ENCODE results near the gene RTN4R.

Gene RTN4R

DNA sequence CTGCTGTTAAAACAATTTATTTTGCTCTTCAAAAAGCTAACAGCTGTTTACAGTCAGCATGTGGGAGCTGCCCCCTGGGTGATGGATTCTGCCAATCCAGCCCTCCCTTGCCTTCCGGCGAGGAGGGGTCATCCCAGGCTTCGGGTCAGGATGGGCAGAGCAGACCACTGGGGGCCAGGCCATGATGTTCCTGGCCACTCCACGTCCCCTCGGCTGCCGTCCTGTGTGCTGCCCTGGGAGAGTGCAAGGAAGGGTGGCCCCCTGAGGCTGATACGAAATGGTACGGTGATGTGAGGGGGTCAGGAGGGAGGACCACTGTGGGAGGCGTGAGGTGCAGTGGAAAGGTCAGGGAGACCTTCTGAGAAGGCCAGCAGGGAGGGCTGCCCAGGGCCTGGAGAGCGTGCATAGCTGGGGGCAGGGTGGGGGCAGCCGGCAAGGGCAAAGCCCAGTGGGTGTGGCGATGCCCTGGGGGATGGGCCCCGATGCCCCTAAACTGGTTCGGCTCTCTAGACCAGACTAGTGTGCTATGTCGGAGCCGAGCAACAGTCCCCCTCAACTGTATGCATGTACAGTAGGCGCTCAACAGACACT, 41.3 kb downstream of the RTN4R start:
- DNase-seq = no peak

DNA sequence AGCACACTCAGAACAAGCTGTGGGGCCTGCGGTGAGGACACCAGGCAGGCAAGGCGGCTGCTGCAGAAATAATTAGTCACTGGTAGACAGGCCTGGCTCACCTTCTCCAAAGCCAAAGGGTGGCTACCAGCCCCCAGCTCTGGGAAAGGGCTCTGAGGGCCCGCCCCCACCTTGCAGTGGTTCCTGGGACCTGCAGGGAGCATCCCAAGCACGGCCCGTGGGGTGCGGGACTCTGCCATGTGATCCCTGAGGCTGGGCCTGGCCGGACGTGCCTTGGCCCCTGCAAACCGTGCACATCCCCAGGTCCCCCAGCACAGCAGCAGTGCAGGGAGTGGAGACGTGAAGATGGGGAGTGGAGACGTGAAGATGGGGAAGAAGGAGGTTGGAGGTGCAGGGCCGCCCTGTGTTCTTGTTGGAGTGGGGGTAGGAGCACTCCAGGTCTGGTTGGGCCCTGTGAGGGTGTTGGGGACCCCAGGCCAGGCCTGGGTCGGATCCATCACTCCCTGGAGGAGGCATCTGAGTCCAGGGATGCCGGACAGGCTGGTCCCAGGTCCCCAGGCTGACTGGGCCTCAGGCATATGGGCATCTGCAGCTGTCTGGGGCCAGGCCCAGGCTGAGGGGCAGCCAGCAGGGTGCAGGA, 41.9 kb downstream of the RTN4R start:
- no peak for DNase-seq

DNA sequence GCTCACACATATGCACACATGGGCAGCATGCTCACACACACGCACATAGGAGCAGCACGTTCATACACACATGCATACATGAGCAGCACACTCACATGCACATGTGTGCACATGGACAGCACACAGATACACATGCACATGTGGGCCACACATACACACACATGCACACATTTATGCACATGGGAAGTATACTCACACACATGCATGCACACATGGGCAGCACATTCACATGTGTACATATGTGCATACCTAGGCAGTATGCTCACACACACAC, 42.5 kb downstream of the RTN4R start:
- DNase-seq = no peak

DNA sequence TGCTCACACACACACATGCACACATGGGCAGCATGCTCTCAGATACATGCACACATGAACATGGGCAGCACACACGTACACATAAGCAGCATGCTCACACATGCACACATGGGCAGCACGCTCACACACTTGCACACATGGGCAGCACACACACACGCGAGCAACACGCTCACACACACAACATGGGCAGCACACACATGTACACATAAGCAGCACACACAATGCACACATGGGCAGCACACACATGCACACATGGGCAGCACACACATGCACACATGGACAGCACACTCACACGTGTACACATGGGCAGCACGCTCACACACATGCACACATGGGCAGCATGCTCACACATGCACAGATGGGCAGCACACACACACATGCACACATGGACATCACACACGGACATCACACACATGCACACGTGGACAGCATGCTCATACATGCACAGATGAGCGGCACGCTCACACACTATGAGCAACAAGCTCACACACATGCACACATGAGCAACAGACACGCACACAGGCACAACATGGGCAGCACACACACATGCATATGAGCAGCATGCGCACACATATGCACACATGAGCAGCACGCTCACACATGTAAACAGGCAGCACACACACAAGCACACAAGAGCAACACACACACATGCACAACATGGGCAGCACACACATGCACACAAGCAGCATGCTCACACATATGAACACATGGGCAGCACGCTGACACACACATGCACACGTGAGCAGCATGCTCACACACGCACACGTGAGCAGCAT, 43.0 kb downstream of the RTN4R start:
- no peak for DNase-seq

DNA sequence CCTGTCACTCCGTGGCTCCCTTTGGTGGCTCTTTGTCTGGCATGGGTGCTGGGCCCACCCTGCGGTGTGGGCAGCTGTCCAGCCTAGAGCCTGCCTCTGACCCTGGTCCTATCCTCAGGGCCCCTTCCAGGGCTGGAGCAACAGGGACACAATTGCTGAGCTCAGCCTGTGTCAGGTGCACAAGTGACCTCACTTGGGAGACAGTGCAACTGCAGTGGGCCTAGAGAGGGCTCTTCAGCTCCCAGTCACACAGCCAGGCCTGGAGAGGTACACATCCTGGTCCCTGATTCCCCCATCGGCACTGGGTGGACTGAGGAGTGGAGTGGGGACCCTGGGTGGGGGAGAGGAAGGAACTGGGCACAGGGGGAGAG, 43.9 kb downstream of the RTN4R start:
- DNase-seq = no peak

DNA sequence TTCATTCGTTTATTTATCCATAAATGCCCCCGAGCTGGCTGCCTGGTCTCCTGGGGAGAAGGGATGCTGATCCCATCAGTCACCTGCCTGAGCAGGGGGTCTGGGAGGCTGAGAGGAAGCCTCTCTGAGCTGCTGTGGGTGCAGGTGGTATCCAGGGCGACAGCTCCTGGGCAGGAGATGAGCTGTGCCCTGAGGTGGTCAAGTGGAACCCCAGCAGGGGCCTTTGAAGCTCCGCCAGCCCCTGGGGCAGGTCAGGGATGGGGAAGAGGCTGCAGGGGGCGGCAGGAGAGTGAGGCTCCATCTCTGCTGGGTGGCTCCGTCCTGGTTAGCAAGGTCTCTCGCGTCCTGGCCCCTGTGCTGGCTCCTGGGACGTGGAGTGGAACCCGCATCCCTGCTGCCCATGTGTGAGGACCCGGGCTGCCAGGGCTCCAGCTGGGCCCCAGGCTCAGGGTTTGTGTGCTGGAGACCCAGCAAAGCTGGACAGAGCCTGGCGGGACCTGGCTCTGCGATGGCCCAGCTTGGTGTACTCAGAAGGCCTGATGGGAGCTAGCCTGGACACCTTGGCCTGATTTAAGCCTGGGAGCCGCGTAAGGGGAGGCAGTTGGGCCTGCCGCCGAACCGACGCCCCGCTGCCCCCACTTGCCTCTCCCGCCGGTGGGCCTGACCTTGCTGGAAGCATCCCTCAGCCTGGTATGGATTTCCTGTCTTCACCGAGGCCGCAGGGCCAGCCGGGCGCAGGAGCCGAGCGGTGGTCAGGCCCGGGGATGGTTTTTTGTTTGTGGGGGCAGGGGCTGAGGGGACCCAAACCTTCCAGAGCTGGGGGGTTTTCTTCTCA, 44.5 kb downstream of the RTN4R start:
- DNase-seq = no peak

DNA sequence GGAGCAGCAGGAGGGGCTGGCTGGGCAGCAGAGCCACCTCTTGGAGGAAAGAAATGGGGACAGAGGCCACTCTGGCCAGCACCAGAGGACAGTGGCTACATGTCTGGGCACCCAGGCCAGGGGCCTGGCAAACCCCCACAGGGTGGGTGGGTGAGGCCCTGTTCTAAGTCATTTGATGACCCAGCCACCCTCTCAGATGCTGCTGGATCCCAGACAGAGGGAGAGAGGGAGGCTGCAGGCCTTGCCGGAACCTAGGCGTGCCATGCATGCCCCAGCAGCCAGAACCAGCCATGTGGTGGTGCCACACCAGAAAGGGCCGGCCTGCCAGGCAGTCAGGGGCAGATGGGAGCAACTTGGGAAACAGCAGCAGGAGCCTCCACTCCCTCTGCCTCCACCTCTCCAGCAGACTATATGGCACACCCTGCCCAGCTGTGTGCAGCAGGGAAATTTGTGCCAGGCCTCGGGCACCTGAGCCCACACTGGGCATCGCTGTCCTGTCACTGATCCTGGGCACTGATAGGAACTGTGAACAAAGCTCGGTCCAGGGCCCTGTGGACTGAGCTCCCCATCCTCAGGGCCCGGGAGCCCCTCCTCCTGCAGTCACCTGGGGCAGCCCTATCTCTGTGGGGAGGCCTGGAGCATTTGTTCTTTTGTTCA, 45.2 kb downstream of the RTN4R start:
- no peak for DNase-seq

DNA sequence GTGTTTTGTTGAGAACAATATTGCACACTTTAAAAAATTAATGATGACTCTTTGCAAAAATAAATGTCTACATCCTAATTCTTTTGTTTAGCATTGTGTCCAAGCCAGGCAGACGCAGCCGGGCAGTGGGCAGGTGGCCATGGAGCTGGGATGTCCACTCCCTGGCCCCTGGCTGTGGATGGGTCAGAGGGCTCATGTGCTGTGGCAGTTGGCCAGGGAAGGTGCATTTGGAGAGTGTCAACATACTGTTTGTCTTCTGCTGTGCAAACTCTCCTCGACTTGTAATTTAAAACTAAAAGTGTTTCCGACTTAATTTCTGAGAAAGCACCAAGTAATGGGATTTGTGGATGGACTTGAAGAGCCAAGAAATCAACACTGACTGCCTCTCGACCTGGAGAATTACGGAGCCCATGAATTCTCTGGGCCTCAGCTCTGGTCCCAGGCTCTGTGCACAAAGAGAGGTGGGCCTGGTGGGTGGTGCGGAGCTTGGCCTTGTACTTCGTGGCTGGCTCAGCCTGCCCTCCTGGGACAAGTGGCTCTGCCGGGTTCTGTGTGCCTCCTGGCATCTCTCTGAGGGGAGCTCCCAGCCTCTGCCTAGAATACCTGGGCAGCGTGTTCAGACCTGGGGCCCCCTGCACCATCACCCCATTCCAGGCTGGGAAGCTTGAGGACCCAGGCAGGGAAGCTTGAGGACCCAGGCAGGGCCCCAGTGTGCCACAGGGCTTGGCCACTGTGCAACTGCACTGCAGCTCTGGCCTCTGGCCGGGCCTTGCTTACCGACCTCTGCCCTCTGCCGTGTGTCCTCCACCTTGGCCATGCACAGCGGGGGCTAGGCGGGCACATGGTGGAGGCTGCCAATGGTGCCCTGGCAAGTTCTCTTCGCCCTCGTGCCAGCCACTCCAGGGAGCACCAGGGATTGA, 46.4 kb downstream of the RTN4R start:
- DNase-seq = no peak

DNA sequence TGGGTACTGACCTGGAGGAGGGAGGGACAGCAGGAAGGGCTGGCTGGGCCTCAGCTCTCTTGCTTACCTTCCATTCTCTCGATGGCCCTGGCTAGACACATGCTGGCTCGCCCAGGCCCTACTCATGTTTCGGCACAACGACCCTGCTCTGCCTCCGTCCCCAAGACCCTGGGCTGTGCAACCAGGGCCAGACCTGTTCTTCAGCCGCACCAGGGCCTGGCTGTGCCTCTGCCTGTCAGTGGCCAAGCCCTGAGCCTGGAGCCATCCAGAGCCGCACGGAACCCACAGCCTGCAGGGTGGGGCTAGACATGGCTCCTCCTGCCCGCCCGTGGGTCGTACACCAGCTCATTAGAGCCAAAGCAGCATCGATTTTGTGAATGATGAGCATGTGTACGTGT, 47.5 kb downstream of the RTN4R start:
- DNase-seq = no peak

DNA sequence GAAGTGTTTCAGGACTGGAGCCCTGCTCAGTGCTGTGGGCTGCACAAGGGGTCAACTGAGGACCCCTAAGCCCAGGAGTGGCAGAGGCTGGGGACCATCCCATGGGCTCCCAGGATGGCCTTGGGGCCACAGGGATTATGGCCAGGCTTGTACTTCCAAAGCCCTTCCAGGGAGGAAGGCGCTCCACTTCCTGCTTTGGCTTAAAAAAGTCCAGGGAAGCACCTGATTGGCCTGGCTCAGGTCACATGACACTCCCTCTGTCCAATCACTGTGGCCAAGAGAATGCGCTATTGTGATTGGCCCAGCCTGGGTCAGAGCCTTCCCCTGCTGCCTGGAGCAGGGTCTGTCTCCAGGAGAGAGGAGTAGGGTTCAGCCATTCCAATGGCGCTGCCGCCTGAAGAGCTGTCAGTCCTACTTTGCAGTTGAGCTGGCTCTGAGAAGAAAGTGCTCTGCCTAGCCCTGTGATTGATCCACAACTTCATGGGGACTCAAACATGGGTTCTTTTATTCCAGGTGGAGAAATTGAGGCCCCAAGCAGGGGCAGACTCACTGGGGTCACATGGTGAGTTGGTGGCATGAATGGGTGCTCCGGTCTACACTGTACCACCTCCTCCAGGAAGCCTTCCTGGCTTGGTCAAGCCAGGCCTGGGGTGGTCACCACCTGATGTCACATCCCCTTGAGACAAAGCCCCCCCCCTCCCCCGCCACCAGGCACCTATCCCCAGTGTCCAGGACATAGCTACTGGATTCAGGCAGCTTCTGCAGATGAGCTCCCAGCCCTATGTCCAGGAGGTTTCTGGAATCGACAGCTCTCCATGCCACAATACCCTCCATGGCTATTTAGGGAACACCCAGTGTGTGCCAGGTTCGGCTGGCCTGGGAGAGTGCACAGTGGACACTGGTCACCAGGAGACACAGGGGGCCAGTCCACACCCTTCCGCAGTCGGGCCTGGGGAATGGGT, 48.2 kb downstream of the RTN4R start:
- no peak for DNase-seq

DNA sequence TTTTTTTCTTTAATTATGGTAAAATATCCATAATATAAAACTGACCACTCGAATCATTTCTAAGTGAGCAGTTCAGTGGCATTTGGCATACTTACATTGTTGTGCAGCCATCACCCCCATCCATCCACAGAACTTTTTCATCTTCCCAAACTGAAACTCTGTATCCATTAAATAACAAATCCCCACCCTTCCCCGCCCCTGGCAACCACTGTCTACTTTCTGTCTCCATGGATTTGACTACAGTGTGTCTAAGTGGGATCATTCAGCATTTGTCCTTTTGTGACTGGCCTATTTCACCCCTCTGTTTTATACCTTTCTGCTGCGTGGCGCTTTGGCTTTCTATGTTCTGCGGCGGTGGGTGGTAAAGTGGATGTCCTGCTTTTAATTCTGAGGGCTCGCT, 49.1 kb downstream of the RTN4R start:
- no peak for DNase-seq

DNA sequence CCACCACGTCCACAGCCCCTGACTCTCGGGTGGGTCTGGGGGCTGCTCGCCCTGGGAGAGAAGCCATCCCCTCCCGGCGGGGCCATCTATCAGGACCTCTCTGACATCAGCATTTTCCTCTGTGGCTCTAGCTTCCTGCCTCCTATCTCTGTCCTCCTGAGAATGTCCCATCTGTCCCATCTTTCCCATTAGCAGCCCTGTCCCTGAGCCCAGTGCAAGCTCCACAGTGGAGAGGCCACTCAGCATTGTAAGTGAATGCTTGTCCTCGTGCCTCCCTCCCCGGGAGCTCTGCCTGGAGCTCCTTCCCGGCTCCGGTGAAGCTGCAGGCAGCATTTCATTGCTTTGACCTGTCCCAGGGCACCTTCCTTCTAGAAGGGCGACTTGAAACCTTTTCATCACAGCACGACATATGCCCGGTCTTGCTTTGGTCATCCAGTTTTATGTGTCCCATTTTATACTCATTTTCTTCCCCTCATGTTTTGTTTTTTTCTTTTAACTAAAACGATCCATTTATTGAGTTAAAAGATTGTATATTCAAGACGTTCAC, 49.7 kb downstream of the RTN4R start:
- no peak for DNase-seq

DNA sequence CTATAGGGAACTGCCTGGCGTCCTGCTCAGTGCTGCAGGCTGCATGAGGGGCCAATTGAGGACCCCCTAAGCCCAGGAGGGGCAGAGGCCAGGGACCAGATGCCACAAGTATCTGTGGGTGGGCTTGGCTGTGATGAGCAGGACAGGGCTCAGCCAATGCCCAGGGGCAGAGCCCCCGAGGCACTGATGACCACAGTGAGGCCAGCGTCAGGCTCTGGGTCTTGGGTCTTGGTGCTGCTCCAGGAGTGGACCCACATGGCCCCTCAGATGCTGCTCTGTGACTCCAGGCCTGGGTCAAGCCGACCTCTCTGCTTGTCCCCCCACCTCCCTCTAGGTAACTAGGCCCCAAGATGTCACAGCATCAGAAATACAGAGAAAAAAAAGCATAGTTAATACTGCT, 50.6 kb downstream of the RTN4R start:
- DNase-seq = no peak

DNA sequence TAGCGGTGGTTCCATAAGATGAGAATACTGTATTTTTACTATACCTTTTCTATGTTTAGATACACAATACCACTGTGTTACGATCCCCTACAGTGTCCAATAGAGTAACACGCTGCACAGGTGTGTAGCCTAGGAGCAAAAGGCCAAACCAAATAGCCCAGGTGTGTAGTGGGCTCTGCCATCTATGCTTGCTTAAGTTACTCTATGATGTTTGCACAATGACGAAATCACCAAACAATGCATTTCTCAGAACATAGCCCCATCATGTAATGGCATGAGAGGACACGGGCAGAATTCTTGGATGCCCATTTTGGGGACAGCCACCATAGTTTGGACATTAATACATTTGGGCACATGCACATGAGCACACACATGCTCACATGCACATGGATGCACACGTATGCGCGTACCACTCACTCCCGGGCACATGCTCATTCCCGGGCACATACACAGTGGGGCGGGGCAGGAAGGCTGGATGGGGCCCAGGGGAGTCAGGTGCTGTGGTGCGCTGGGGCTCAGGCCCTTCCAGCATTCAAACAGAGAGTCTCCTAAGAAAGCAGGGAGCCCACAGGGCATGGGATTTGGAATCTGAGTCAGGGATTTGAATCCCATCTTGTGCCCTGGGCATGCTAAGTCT, 51.1 kb downstream of the RTN4R start:
- no peak for DNase-seq

DNA sequence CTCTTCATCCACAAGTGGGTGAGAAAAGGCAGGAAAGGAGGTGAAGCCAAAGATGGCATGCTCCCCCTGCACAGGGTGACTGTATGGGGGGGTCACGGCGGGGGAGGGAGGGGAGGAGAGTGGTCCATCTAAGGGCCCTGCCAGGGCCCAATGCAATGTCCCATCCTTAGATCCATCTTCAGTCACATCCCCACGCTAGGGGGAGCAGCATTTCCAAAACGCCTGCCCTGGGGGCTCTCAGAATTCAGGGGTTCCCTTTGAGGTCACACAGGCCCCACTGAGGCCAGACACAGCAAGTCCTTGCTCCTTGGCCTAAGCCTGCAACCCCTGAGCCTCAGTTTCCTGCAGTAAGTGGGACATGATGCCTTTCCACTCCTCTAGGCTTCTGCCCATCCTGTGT, 52.4 kb downstream of the RTN4R start:
- DNase-seq = no peak

DNA sequence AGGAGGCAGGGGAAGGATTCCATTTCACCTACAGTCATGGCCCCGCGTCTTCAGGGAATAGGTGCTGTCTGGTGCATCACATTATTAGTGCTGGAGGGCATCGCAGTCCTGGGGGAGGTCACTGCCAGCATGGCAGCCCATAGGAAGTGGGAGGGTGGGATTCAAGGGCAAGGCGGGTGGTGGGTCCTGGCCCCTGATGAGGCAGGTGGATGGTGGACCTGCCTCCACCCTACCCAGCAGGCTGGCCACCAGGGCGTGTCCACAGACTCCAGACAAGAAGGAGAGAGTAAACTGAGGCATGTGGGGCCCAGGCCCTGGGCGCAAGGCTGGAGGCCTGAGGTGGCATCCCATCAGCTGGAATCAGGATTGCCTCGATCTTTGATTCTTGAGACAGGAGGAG, 53.3 kb downstream of the RTN4R start:
- no peak for DNase-seq

DNA sequence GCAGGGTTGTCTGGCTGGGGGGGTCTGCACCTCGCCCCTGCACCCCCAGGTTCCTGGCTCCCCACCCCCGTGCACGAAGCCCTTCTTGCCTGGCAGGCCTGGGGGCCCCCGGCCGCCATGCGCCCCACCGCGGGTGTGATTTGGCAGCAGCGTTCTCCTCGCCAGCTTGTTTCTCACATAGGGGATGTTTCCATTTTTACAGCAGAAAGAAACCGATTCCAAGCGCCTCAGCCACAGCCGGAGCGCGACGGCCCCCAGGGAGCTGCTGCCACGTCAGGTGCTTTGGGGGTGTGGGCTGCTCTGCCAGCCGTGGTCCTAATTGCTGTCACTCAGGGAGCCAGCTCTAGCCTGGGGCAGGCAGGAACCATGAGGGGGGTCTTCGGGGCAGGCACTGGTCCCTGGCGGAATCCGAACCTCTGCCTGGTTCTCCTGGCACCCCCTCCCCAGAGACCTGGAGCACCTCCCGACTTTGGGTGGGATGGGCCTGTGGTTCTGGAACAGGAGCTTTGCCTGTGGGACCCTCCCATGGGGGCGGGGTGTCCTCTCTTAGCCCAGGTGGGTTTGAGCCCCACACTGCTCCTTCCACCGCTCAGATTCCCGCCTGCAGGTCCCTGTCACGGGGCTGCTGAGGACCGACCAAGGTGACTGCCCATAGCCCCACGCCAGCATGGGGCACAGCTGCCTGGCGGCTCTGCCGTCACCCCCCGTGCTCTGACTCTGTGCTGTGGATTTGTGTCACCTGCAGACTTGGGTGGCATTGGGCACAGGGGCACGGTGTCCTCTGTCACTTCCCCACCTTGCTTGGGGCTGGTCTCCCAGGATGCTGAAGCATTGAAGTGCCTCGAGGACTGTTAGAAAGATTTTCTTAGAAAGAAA, 54.0 kb downstream of the RTN4R start:
- DNase-seq = no peak

DNA sequence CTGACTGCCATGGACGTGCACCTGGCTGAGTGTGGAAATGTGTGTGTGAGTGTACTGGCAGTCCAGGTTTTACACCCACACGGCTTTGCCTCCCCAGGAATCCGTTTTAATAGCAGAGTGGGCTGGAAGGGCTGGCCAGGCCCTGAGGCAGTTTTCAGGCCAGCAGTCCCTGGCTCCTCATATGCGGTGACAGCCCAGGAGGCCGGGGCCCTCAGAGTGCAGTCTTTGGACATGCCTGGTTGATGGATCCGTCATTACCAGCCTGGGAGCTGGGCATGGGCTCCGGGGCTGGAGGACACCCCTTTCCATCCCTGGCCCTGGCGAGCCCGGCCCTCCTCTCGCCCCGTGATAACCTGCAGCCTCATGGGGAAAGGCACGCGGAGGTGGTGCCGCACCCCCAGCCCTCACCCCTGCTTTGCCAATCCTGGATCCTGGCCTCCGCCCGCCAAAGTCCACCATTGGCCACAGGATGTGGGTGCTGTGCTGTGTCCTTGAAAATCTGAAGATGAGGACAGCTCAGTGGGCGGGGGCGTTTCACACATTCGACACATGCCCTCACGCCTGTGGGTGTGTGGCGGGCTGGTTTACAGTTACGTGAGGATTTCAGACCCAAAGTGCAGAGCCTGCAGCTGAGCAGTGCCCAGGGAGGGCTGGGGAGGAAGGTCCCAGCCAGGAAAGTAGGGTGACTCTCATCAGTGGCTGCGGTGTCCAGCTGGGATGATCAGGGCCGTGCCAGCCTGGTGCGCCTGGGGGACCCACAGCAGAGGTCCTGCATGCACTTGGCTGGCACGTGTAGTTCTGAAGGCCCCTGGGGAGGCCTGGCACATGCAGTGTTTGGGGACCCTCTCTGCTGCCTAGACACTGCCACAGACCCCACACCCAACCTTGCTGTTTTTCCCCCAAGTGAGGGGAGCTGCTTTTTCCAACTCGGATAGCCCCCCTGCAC, 55.1 kb downstream of the RTN4R start:
- DNase-seq = no peak
